Ascending aorta (tissue), 2 donors: ENCODE results near the gene TLE7. TPM values are rescaled to one million over a fixed set of nuclear protein-coding genes. Genes with fewer than 3 reads are reported as not detected.

Experiments
- DNase-seq, 2 donors: peaks; one replicate each; pipeline ENCODE4 v3.0.0-alpha.2; 2019; ENCODE audit warnings: low spot score in 2 of 2
- H3K27ac ChIP-seq, 2 donors: fragments of 200-600 bp; sonication (generic); one replicate each; pipeline ENCODE4 v1.5.1; 2016 to 2017; ENCODE audit warnings: mild to moderate bottlenecking in 1 of 2
- H3K27me3 ChIP-seq: fragments of 200-600 bp; sonication (generic); one replicate; pipeline ENCODE4 v1.5.1; 2017
- H3K36me3 ChIP-seq, 2 donors: fragments of 200-600 bp; sonication (generic); one replicate each; pipeline ENCODE4 v1.5.1; 2016
- H3K4me1 ChIP-seq, 2 donors: fragments of 200-600 bp; sonication (generic); one replicate each; pipeline ENCODE4 v1.5.1; 2016 to 2017; ENCODE audit warnings: mild to moderate bottlenecking in 1 of 2
- H3K4me3 ChIP-seq, 2 donors: fragments of 200-600 bp; sonication (generic); one replicate each; pipeline ENCODE4 v1.5.1; 2016 to 2017; ENCODE audit warnings: mild to moderate bottlenecking in 1 of 2
- H3K9me3 ChIP-seq, 2 donors: fragments of 200-600 bp; sonication (generic); one replicate each; pipeline ENCODE4 v1.5.1; 2016
- intact Hi-C: fragments of 100-400 bp; cut with DNase I; formaldehyde crosslinking; loops from one replicate; pipeline ENCODE4 v1.15.1; 2023
- total RNA-seq: library from RNA; depleted of rRNA; stranded (reverse); fragments of >200 nt; gene quantifications from one replicate; pipeline ENCODE4 v1.1.0, GENCODE V29; 2016
- TF ChIP-seq, protein P1 (sequence below), 3 experiments: fragments of 200-600 bp in 2 of 3; fragments of 450-650 bp in 1 of 3; sonication (generic) in 2 of 3; IDR thresholded peaks; one replicate each; pipeline ENCODE4 v1.5.1; 2016 to 2019; ENCODE audit warnings: antibody characterized with exemption in 3 of 3, mild to moderate bottlenecking in 1 of 3, moderate library complexity in 1 of 3

TLE7 gene
- total RNA-seq, 1 donor from 2014 or later: not detected

DNA sequence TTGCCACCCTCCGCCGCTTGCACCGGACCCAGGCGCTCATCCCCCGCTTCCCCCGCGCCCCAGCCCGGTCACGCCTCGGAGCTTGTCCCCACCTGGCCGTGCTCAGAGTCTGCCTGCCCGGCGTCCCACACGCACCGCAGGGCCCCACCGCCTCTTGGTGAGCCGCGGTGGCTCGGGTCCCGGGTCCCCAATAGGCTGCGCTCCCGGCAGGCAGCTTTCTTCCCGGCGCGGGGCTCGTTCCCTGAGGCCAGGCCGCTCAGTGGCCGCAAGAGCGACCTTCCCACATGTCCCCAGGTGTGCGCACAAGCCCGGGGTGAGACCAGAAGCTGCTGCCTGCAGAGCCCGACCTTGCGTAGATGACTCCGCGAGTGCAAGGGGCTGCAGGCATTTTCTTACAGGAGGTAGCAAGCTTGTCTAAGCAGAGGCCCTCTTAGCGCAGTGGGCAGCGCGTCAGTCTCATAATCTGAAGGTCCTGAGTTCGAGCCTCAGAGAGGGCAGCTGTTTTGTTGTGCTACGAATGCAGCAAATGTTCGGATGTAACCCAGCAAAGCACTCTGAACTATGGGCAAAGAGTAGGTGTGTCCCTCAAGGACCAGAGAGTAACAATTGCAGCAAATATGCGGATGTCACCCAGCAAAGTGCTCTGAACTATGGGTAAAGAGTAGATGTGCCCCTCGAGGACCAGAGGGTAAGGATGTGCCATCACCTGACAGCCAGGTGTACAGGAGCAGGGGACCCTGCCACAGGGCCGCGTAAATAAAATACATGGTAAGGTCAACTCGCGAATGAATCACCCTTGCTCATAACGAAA, 15.6 kb downstream of the TLE7 start:
- Histone ChIP-seq H3K36me3 (no peaks in the 10 kb centered on the region), H3K4me1 (no peaks in the 10 kb centered on the region), H3K27ac (no peak overlapping the region), H3K27me3 (no peaks in the 10 kb centered on the region), H3K4me3 (no peak overlapping the region), H3K9me3 (no peaks in the 10 kb centered on the region)
- no peak for DNase-seq
- TF ChIP-seq, protein P1, sequence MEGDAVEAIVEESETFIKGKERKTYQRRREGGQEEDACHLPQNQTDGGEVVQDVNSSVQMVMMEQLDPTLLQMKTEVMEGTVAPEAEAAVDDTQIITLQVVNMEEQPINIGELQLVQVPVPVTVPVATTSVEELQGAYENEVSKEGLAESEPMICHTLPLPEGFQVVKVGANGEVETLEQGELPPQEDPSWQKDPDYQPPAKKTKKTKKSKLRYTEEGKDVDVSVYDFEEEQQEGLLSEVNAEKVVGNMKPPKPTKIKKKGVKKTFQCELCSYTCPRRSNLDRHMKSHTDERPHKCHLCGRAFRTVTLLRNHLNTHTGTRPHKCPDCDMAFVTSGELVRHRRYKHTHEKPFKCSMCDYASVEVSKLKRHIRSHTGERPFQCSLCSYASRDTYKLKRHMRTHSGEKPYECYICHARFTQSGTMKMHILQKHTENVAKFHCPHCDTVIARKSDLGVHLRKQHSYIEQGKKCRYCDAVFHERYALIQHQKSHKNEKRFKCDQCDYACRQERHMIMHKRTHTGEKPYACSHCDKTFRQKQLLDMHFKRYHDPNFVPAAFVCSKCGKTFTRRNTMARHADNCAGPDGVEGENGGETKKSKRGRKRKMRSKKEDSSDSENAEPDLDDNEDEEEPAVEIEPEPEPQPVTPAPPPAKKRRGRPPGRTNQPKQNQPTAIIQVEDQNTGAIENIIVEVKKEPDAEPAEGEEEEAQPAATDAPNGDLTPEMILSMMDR (IDR thresholded peaks at IDR 0.05): no peak
- intact Hi-C loops: no loop called here

DNA sequence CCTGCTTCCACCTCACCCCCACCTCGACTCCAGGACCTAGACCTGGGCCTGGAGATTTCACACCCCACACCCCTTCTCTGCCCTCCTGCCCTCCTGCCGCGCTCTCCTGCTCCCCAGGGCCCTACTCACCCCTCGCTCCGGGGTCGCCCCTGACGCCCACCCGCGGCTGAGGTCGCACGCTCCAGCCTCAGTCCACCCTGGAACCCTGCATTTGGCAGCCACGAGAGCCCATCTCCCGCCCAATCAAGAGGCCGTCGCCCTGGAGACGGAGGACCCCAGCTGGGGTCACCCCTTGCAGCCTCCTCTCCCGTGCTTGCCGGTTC, 16.1 kb downstream of the TLE7 start:
- Histone ChIP-seq H3K9me3 (no peaks in the 10 kb centered on the region), H3K36me3 (no peaks in the 10 kb centered on the region), H3K27ac (no peak overlapping the region), H3K27me3 (no peaks in the 10 kb centered on the region), H3K4me3 (no peak overlapping the region), H3K4me1 (no peaks in the 10 kb centered on the region)
- intact Hi-C loops: no loop called here
- DNase-seq: no peak
- TF ChIP-seq, protein P1 (IDR thresholded peaks at IDR 0.05): no peak

GRCh38 chr16:71424626-71425025, 17.2 kb downstream of the TLE7 start:
- Histone ChIP-seq H3K27me3 (no peaks in the 10 kb centered on the region), H3K4me1 (no peaks in the 10 kb centered on the region), H3K36me3 (no peaks in the 10 kb centered on the region), H3K4me3 (no peak overlapping the region), H3K9me3 (no peaks in the 10 kb centered on the region), H3K27ac (no peak overlapping the region)
- DNase-seq: no peak
- TF ChIP-seq, protein P1 (IDR thresholded peaks at IDR 0.05): no peak
- intact Hi-C loops: no loop called here

- H3K27me3 ChIP-seq: no peaks in the 10 kb centered on the region
- DNase-seq: no peak
- intact Hi-C loops: no loop called here
Measured at GRCh38 chr16:71423865-71424264, 18.0 kb downstream of the TLE7 start.

GRCh38 chr16:71423016-71423415, 18.8 kb downstream of the TLE7 start:
- DNase-seq: no peak
- TF ChIP-seq, protein P1 (IDR thresholded peaks at IDR 0.05): no peak

More at GRCh38 chr16:71423865-71424264, 18.0 kb downstream of the TLE7 start:
- Histone ChIP-seq H3K4me1 (no peaks in the 10 kb centered on the region), H3K27ac (no peak overlapping the region), H3K4me3 (no peak overlapping the region), H3K9me3 (no peaks in the 10 kb centered on the region), H3K36me3 (no peaks in the 10 kb centered on the region)
- TF ChIP-seq, protein P1 (IDR thresholded peaks at IDR 0.05): no peak

More at GRCh38 chr16:71423016-71423415, 18.8 kb downstream of the TLE7 start:
- H3K4me1 ChIP-seq: no peaks in the 10 kb centered on the region
- H3K36me3 ChIP-seq: no peaks in the 10 kb centered on the region
- H3K9me3 ChIP-seq: no peaks in the 10 kb centered on the region
- intact Hi-C loops: no loop called here
- H3K27ac ChIP-seq: no peak overlapping the region
- no peaks in the 10 kb centered on the region for H3K27me3 ChIP-seq
- no peak overlapping the region for H3K4me3 ChIP-seq
